H1 (cell line): ENCODE measurements around the gene YTHDC2. TPM values are rescaled to one million over a fixed set of nuclear protein-coding genes. Genes with fewer than 3 reads are reported as not detected.

Source experiments
- polyA plus RNA-seq, 7 experiments: library from polyadenylated mRNA; depleted of rRNA in 3 of 7; stranded (reverse) in 5 of 7; unstranded in 2 of 7; fragments of >200 nt in 5 of 7; fragments of 200-250 nt in 2 of 7; gene quantifications; 1 replicate in 5 of 7; 2 replicates in 1 of 7; 4 replicates in 1 of 7; pipeline versions ENCODE4 v1.2.1 to v1.2.3, GENCODE V29; 2011 to 2013; ENCODE audit warnings: missing spikeins in 2 of 7, mixed read lengths in 2 of 7
- small RNA-seq: library from polyadenylated mRNA; stranded (forward); fragments of <200 nt; extraction: miRNeasy Mini kit (QIAGEN cat#:217004); gene quantifications from one replicate; pipeline ENCODE3, GENCODE V24; 2013; ENCODE audit not compliant: insufficient read depth
- total RNA-seq: library from RNA; stranded (reverse); fragmentation: NEBNext Ultra II Directional; extraction: Animal tissue kit (Norgen Biotek cat#: 25700); gene quantifications from 2 replicates; pipeline ENCODE4 v1.2.1, GENCODE V29; 2021

Gene YTHDC2
- total and polyA plus RNA-seq, 2 of the 8 experiments (the other 6 are each of a cell fraction or from before 2014, with no cell fraction given) = 4.3 to 20.1 TPM

Small RNA genes within 50 kb of the gene (small RNA-seq; reads per million reads assigned to genes)
- not detected for gene RNU4ATAC13P

Other genes starting within 250 kb of the YTHDC2 start
- not detected in 2 replicates for gene TSSK1B, start 78.7 kb upstream of the YTHDC2 start, total RNA-seq
- 0.05 and 0.08 TPM in 2 replicates for gene TSSK1B, start 78.7 kb upstream of the YTHDC2 start, polyA plus RNA-seq (2011; rRNA removed)
- 17.8 and 18.3 TPM in 2 replicates for gene MCC, start 25.2 kb upstream of the YTHDC2 start, total RNA-seq
- gene MCC, start 25.2 kb upstream of the YTHDC2 start, polyA plus RNA-seq (2011; rRNA removed) = 2.6 and 2.8 TPM in 2 replicates